PC-3 (cell line): ENCODE results near the gene RPS6KA2.

Source experiments
- CTCF ChIP-seq: fragments of 300-600 bp; sonication (generic); conservative IDR thresholded peaks from 2 replicates; pipeline ENCODE4 v1.5.1; 2017; ENCODE audit warnings: antibody characterized with exemption, low read depth, mild to moderate bottlenecking, low read length
- EZH2 ChIP-seq: fragments of 300-600 bp; sonication (generic); IDR thresholded peaks from one replicate; pipeline ENCODE4 v1.6.1; 2017; ENCODE audit warnings: antibody characterized with exemption, mild to moderate bottlenecking, low read length; ENCODE audit not compliant: unreplicated experiment

- no peak for TF ChIP-seq EZH2
- TF ChIP-seq CTCF: no peak
Measured at GRCh38 chr6:166461821-166462460, 165.1 kb downstream of the RPS6KA2 start.
